Loucy (cell line): Measurements from ENCODE around the gene ABLIM2.

ENCODE experiments used
- H2AFZ ChIP-seq: fragments of 200-600 bp; sonication (generic); 2 replicates; pipeline ENCODE4 v1.6.0; 2016; ENCODE audit warnings: antibody characterized with exemption, mild to moderate bottlenecking, low read length, moderate library complexity
- H3F3A ChIP-seq: fragments of 200-600 bp; 2 replicates; pipeline ENCODE4 v1.6.0; 2016; ENCODE audit warnings: antibody characterized with exemption, low read depth, mild to moderate bottlenecking
- H3K27me3 ChIP-seq: fragments of 200-600 bp; sonication (generic); 2 replicates; pipeline ENCODE4 v1.6.1; 2014; ENCODE audit warnings: low read length, mild to moderate bottlenecking; ENCODE audit not compliant: insufficient read depth, poor library complexity, severe bottlenecking
- H3K36me3 ChIP-seq: fragments of 200-600 bp; sonication (generic); 2 replicates; pipeline ENCODE4 v1.6.1; 2016; ENCODE audit warnings: low read length; ENCODE audit not compliant: insufficient read depth
- H3K4me1 ChIP-seq: fragments of 200-600 bp; sonication (generic); 2 replicates; pipeline ENCODE4 v1.5.1; 2014; ENCODE audit warnings: low read length, mild to moderate bottlenecking; ENCODE audit not compliant: insufficient read depth, poor library complexity, severe bottlenecking
- H3K4me2 ChIP-seq: fragments of 200-600 bp; sonication (generic); 2 replicates; pipeline ENCODE4 v1.6.0; 2014; ENCODE audit warnings: antibody characterized with exemption, low read length, low read depth, mild to moderate bottlenecking; ENCODE audit not compliant: poor library complexity, severe bottlenecking
- H3K4me3 ChIP-seq: fragments of 200-600 bp; sonication (generic); 2 replicates; pipeline ENCODE4 v1.5.1; 2014; ENCODE audit warnings: low read length, mild to moderate bottlenecking, mixed read lengths; ENCODE audit not compliant: poor library complexity, severe bottlenecking
- H3K79me2 ChIP-seq: fragments of 200-600 bp; sonication (generic); 2 replicates; pipeline ENCODE4 v1.6.1; 2014; ENCODE audit warnings: low read length; ENCODE audit not compliant: insufficient read depth
- H3K9ac ChIP-seq: fragments of 200-600 bp; sonication (generic); 2 replicates; pipeline ENCODE4 v1.6.0; 2014; ENCODE audit warnings: mild to moderate bottlenecking, low read depth, low read length, moderate library complexity; ENCODE audit not compliant: poor library complexity, severe bottlenecking
- H3K9me2 ChIP-seq: fragments of 200-600 bp; sonication (generic); replicated peaks from 2 replicates; pipeline ENCODE4 v1.6.1; 2016; ENCODE audit warnings: low read depth, low read length, mixed read lengths
- H3K9me3 ChIP-seq: fragments of 200-600 bp; sonication (generic); 2 replicates; pipeline ENCODE4 v1.6.1; 2014; ENCODE audit warnings: mild to moderate bottlenecking, antibody characterized with exemption, low read length, low read depth; ENCODE audit not compliant: insufficient read depth
- H4K20me1 ChIP-seq: fragments of 200-600 bp; sonication (generic); 2 replicates; pipeline ENCODE4 v1.6.0; 2014; ENCODE audit warnings: antibody characterized with exemption, low read length, mild to moderate bottlenecking; ENCODE audit not compliant: insufficient read depth, poor library complexity, severe bottlenecking
- EZH2phosphoT487 ChIP-seq: fragments of 200-600 bp; IDR thresholded peaks from 2 replicates; pipeline ENCODE4 v1.6.1; 2018; ENCODE audit warnings: antibody characterized with exemption, mild to moderate bottlenecking, moderate library complexity, borderline replicate concordance
- TF ChIP-seq, protein P1 (sequence below): fragments of 200-600 bp; sonication (generic); conservative IDR thresholded peaks from 2 replicates; pipeline ENCODE4 v1.5.1; 2014; ENCODE audit warnings: mild to moderate bottlenecking, antibody characterized with exemption, low read length

ABLIM2 gene

GRCh38 chr4:8066336-8066931, 92.2 kb downstream of the ABLIM2 start:
- H3K9me2 ChIP-seq = no peaks in the 10 kb centered on the region
- TF ChIP-seq, protein P1, sequence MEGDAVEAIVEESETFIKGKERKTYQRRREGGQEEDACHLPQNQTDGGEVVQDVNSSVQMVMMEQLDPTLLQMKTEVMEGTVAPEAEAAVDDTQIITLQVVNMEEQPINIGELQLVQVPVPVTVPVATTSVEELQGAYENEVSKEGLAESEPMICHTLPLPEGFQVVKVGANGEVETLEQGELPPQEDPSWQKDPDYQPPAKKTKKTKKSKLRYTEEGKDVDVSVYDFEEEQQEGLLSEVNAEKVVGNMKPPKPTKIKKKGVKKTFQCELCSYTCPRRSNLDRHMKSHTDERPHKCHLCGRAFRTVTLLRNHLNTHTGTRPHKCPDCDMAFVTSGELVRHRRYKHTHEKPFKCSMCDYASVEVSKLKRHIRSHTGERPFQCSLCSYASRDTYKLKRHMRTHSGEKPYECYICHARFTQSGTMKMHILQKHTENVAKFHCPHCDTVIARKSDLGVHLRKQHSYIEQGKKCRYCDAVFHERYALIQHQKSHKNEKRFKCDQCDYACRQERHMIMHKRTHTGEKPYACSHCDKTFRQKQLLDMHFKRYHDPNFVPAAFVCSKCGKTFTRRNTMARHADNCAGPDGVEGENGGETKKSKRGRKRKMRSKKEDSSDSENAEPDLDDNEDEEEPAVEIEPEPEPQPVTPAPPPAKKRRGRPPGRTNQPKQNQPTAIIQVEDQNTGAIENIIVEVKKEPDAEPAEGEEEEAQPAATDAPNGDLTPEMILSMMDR = no peak
- no peak for TF ChIP-seq EZH2phosphoT487
- no peak overlapping the region for H2AFZ ChIP-seq
- H3F3A ChIP-seq = no peaks in the 10 kb centered on the region
- no peaks in the 10 kb centered on the region for H3K4me1 ChIP-seq
- H3K9ac ChIP-seq = no peak overlapping the region
- peaks cover 14% of the 10 kb centered on the region; the same call in 1 of the 2 replicates for H3K9me3 ChIP-seq
- H3K36me3 ChIP-seq = no peaks in the 10 kb centered on the region
- no peak overlapping the region for H3K4me2 ChIP-seq
- H4K20me1 ChIP-seq = no peaks in the 10 kb centered on the region
- no peak overlapping the region for H3K4me3 ChIP-seq
- no peaks in the 10 kb centered on the region for H3K27me3 ChIP-seq
- H3K79me2 ChIP-seq = no peaks in the 10 kb centered on the region

GRCh38 chr4:8063974-8064563, 94.5 kb downstream of the ABLIM2 start:
- H3K36me3 ChIP-seq = no peaks in the 10 kb centered on the region
- H3F3A ChIP-seq = no peaks in the 10 kb centered on the region
- H3K9me3 ChIP-seq = peaks cover 19% of the 10 kb centered on the region; the same call in 1 of the 2 replicates
- H3K4me3 ChIP-seq = no peak overlapping the region
- no peaks in the 10 kb centered on the region for H3K27me3 ChIP-seq
- no peak overlapping the region for H3K4me2 ChIP-seq
- no peak for TF ChIP-seq EZH2phosphoT487
- TF ChIP-seq, protein P1 = no peak
- no peaks in the 10 kb centered on the region for H3K79me2 ChIP-seq
- H3K9ac ChIP-seq = no peak overlapping the region
- no peaks in the 10 kb centered on the region for H4K20me1 ChIP-seq
- no peaks in the 10 kb centered on the region for H3K9me2 ChIP-seq
- H2AFZ ChIP-seq = no peak overlapping the region
- no peaks in the 10 kb centered on the region for H3K4me1 ChIP-seq

DNA sequence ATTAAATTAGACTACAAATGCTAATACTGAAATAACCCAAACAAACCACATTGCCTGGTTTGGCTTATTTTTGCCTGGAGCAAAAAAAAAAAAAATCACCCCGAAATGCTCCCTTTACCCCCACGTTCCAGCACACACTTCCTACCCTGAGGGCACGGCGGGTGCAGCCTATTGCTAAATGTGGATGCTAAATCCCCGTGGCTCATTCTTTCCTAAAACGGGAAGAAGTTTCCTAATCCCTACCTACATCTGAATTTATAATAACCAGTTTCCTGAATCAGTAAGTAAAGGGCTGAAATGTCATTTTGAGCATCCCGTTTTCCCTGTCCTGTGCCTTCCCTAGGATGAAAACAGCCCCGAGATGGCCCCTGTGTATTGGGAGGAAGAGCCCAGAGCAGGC, 97.0 kb downstream of the ABLIM2 start:
- TF ChIP-seq, protein P1 = no peak
- no peak for TF ChIP-seq EZH2phosphoT487
- Histone ChIP-seq H3K9me3 (peaks cover 15% of the 10 kb centered on the region; the same call in 1 of the 2 replicates), H3K27me3 (no peaks in the 10 kb centered on the region), H3K9ac (no peak overlapping the region), H3K79me2 (no peaks in the 10 kb centered on the region), H3K36me3 (no peaks in the 10 kb centered on the region), H4K20me1 (no peaks in the 10 kb centered on the region), H3K4me3 (no peak overlapping the region), H3K4me2 (no peak overlapping the region), H3K9me2 (no peaks in the 10 kb centered on the region), H2AFZ (no peak overlapping the region), H3F3A (no peaks in the 10 kb centered on the region), H3K4me1 (no peaks in the 10 kb centered on the region)
